HEK293 (cell line): ENCODE results near the gene MESD.

Experiments
- CTCF ChIA-PET: fragments of 350-600 bp; formaldehyde crosslinking; extraction: SDS; loops from one replicate; lab custom pipeline; 2021; ENCODE audit warnings: antibody characterized with exemption; lab: Yijun Ruan, JAX
- POLR2A ChIA-PET: fragments of 300-600 bp; formaldehyde crosslinking; extraction: SDS; loops from one replicate; lab custom pipeline; 2020; ENCODE audit warnings: antibody characterized with exemption, inconsistent platforms; lab: Yijun Ruan, JAX
- H3K27ac ChIP-seq: fragments of 200-500 bp; sonication (Bioruptor generic); 2 replicates; pipeline ENCODE4 v1.5.1; 2014; ENCODE audit warnings: low read depth, low read length, control low read depth, inconsistent platforms; ENCODE audit errors: extremely low read depth
- H3K36me3 ChIP-seq, 2 experiments: fragments of 200-500 bp in 1 of 2; sonication (Bioruptor generic) in 1 of 2; 1 replicate in 1 of 2; 2 replicates in 1 of 2; pipeline ENCODE4 v1.5.1; 2014 to 2017; ENCODE audit warnings: inconsistent platforms in 2 of 2, low read length in 2 of 2; ENCODE audit not compliant: control insufficient read depth in 2 of 2, insufficient read depth in 1 of 2
- H3K4me1 ChIP-seq: fragments of 200-500 bp; sonication (Bioruptor generic); 2 replicates; pipeline ENCODE4 v1.5.1; 2014; ENCODE audit warnings: mild to moderate bottlenecking, low read length, inconsistent platforms; ENCODE audit not compliant: control insufficient read depth, insufficient read depth
- H3K4me3 ChIP-seq: 2 replicates; pipeline ENCODE4 v1.5.1; 2011; ENCODE audit warnings: low read depth, mild to moderate bottlenecking, control low read depth, low read length, moderate library complexity
- H3K9me3 ChIP-seq: fragments of 200-500 bp; sonication (Bioruptor generic); 2 replicates; pipeline ENCODE4 v1.5.1; 2014; ENCODE audit warnings: low read depth, low read length, inconsistent platforms; ENCODE audit not compliant: control insufficient read depth, insufficient read depth
- BCL11A ChIP-seq: fragments of 450-650 bp; formaldehyde crosslinking; IDR thresholded peaks from 2 replicates; pipeline ENCODE4 v1.5.1; 2016; ENCODE audit warnings: low read depth, missing biosample characterization, missing genetic modification characterization
- BCL11B ChIP-seq: fragments of 450-650 bp; formaldehyde crosslinking; IDR thresholded peaks from 2 replicates; pipeline ENCODE4 v1.5.1; 2016; ENCODE audit warnings: low read depth, missing biosample characterization, missing genetic modification characterization
- EGR2 ChIP-seq: fragments of 450-650 bp; formaldehyde crosslinking; IDR thresholded peaks from 2 replicates; pipeline ENCODE4 v1.5.1; 2016; ENCODE audit warnings: low read depth, missing biosample characterization, missing genetic modification characterization
- GLI4 ChIP-seq: fragments of 450-650 bp; formaldehyde crosslinking; IDR thresholded peaks from 2 replicates; pipeline ENCODE4 v1.5.1; 2016; ENCODE audit warnings: missing biosample characterization, missing genetic modification characterization
- KLF10 ChIP-seq: fragments of 450-650 bp; IDR thresholded peaks from 2 replicates; pipeline ENCODE4 v1.5.1; 2018; ENCODE audit warnings: missing biosample characterization, mild to moderate bottlenecking, missing genetic modification characterization
- PRDM1 ChIP-seq: fragments of 450-650 bp; formaldehyde crosslinking; IDR thresholded peaks from 2 replicates; pipeline ENCODE4; 2016; ENCODE audit warnings: missing biosample characterization, missing genetic modification characterization
- ZBTB20 ChIP-seq: fragments of 450-650 bp; formaldehyde crosslinking; IDR thresholded peaks from 2 replicates; pipeline ENCODE4 v1.5.1; 2016; ENCODE audit warnings: missing biosample characterization, missing genetic modification characterization
- ZBTB48 ChIP-seq: fragments of 450-650 bp; formaldehyde crosslinking; IDR thresholded peaks from 2 replicates; pipeline ENCODE4 v1.5.1; 2016; ENCODE audit warnings: missing biosample characterization, missing genetic modification characterization
- ZFHX2 ChIP-seq: fragments of 450-650 bp; formaldehyde crosslinking; conservative IDR thresholded peaks from 2 replicates; pipeline ENCODE4 v1.5.1; 2016; ENCODE audit warnings: missing biosample characterization, missing genetic modification characterization
- ZNF112 ChIP-seq: fragments of 450-650 bp; formaldehyde crosslinking; IDR thresholded peaks from 2 replicates; pipeline ENCODE4 v1.5.0; 2017; ENCODE audit warnings: missing biosample characterization, missing genetic modification characterization
- ZNF169 ChIP-seq: fragments of 450-650 bp; formaldehyde crosslinking; IDR thresholded peaks from 2 replicates; pipeline ENCODE4 v1.5.1; 2016; ENCODE audit warnings: missing biosample characterization, missing genetic modification characterization
- ZNF335 ChIP-seq: fragments of 450-650 bp; formaldehyde crosslinking; conservative IDR thresholded peaks from 2 replicates; pipeline ENCODE4 v1.5.1; 2016; ENCODE audit warnings: missing biosample characterization, missing genetic modification characterization
- ZNF350 ChIP-seq: fragments of 450-650 bp; formaldehyde crosslinking; IDR thresholded peaks from 2 replicates; pipeline ENCODE4 v1.5.0; 2017; ENCODE audit warnings: missing biosample characterization, mild to moderate bottlenecking, missing genetic modification characterization
- ZNF366 ChIP-seq: fragments of 450-650 bp; formaldehyde crosslinking; conservative IDR thresholded peaks from 2 replicates; pipeline ENCODE4 v1.5.1; 2016; ENCODE audit warnings: missing biosample characterization, missing genetic modification characterization
- ZNF514 ChIP-seq: fragments of 450-650 bp; formaldehyde crosslinking; IDR thresholded peaks from 2 replicates; pipeline ENCODE4 v1.5.1; 2016; ENCODE audit warnings: missing biosample characterization, missing genetic modification characterization
- ZNF530 ChIP-seq: fragments of 450-650 bp; formaldehyde crosslinking; IDR thresholded peaks from 2 replicates; pipeline ENCODE4 v1.5.1; 2016; ENCODE audit warnings: low read depth, missing biosample characterization, missing genetic modification characterization
- ZNF549 ChIP-seq: fragments of 450-650 bp; IDR thresholded peaks from 2 replicates; pipeline ENCODE4 v1.5.1; 2018; ENCODE audit warnings: missing biosample characterization, missing genetic modification characterization, mild to moderate bottlenecking, inconsistent platforms, moderate library complexity
- ZNF561 ChIP-seq: fragments of 450-650 bp; IDR thresholded peaks from 2 replicates; pipeline ENCODE4 v1.5.1; 2018; ENCODE audit warnings: missing biosample characterization, missing genetic modification characterization, borderline replicate concordance
- ZNF707 ChIP-seq: fragments of 450-650 bp; formaldehyde crosslinking; IDR thresholded peaks from 2 replicates; pipeline ENCODE4 v1.5.1; 2016; ENCODE audit warnings: missing biosample characterization, missing genetic modification characterization
- ZNF791 ChIP-seq: fragments of 450-650 bp; formaldehyde crosslinking; IDR thresholded peaks from 2 replicates; pipeline ENCODE4 v1.5.1; 2016; ENCODE audit warnings: missing biosample characterization, missing genetic modification characterization
- ZSCAN23 ChIP-seq: fragments of 450-650 bp; formaldehyde crosslinking; IDR thresholded peaks from 2 replicates; pipeline ENCODE4 v1.5.1; 2016; ENCODE audit warnings: missing biosample characterization, missing genetic modification characterization
- TF ChIP-seq, protein P1 (sequence below): fragments of 450-650 bp; formaldehyde crosslinking; IDR thresholded peaks from 2 replicates; pipeline ENCODE4 v1.5.1; 2016; ENCODE audit warnings: missing biosample characterization, missing genetic modification characterization
- TF ChIP-seq, protein P2 (sequence below): fragments of 450-650 bp; formaldehyde crosslinking; IDR thresholded peaks from 2 replicates; pipeline ENCODE4 v1.5.1; 2016; ENCODE audit warnings: missing biosample characterization, missing genetic modification characterization
- TF ChIP-seq, protein P3 (sequence below): fragments of 450-650 bp; formaldehyde crosslinking; IDR thresholded peaks from 2 replicates; pipeline ENCODE4 v1.5.1; 2017; ENCODE audit warnings: missing biosample characterization, mild to moderate bottlenecking, missing genetic modification characterization, moderate library complexity
- TF ChIP-seq, protein P4 (sequence below): fragments of 450-650 bp; formaldehyde crosslinking; IDR thresholded peaks from 2 replicates; pipeline ENCODE4 v1.5.1; 2016; ENCODE audit warnings: missing biosample characterization, missing genetic modification characterization, borderline replicate concordance

The MESD gene

DNA sequence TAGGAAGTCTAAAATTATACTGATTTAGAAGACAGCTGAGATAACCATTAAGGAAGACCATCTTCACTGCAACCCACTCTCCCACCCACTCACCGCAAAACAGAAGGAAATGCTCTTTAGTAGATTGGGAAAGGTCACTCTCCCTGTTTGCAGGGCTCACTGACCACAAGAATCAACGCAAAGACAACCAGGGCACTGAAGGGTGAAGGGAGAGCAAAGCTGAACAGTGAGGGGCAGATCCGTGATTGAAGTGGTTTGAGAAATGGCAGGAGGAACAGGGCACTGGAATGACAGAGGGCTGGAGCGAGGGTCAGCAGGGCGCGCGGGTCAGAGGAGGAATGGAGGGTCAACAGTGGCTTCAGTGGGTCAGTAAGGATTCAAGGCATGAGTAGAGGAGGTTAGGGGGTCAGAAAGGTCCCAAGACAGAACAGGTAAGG is 520 bp downstream of the MESD start:
- H3K9me3 ChIP-seq: no peaks in the 10 kb centered on the region
- ChIA-PET POLR2A (interaction anchor here (1.6 to 2.0 kb wide), 2 partner anchors 11 to 12 kb away, joined by 4 to 6 read pairs; partner anchors contain the start of gene TLNRD1), CTCF (interaction anchor here (2.5 kb wide), 1 partner anchor 277 kb away, joined by 13 read pairs; no protein-coding TSS in a partner anchor)
- H3K36me3 ChIP-seq: peaks cover 0 to 4% of the 10 kb centered on the region in 2 experiments; a peak in 1 of 3 replicates
- H3K4me3 ChIP-seq: peak overlapping the region; percentile 95
- TF ChIP-seq, protein P1, sequence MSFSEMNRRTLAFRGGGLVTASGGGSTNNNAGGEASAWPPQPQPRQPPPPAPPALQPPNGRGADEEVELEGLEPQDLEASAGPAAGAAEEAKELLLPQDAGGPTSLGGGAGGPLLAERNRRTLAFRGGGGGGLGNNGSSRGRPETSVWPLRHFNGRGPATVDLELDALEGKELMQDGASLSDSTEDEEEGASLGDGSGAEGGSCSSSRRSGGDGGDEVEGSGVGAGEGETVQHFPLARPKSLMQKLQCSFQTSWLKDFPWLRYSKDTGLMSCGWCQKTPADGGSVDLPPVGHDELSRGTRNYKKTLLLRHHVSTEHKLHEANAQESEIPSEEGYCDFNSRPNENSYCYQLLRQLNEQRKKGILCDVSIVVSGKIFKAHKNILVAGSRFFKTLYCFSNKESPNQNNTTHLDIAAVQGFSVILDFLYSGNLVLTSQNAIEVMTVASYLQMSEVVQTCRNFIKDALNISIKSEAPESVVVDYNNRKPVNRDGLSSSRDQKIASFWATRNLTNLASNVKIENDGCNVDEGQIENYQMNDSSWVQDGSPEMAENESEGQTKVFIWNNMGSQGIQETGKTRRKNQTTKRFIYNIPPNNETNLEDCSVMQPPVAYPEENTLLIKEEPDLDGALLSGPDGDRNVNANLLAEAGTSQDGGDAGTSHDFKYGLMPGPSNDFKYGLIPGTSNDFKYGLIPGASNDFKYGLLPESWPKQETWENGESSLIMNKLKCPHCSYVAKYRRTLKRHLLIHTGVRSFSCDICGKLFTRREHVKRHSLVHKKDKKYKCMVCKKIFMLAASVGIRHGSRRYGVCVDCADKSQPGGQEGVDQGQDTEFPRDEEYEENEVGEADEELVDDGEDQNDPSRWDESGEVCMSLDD (tag by site-specific recombination): no peak
- TF ChIP-seq EGR2 (tag by site-specific recombination) (peak; percentile 21; the same call in 1 of the 2 replicates), ZBTB48 (tag by site-specific recombination) (peak; percentile 84), PRDM1 (tag by site-specific recombination) (peak; percentile 86), ZNF366 (tag by site-specific recombination) (0 out of 2 replicates have a peak, but pooled peaks have one; percentile 47), ZNF350 (tag by site-specific recombination) (no peak), ZNF530 (tag by site-specific recombination) (no peak), ZFHX2 (tag by site-specific recombination) (peak; percentile 69), ZNF561 (tag by site-specific recombination) (no peak), GLI4 (tag by site-specific recombination) (no peak), BCL11A (peak; percentile 63; the same call in 1 of the 2 replicates), ZBTB20 (tag by site-specific recombination) (peak; percentile 35; the same call in 1 of the 2 replicates), ZSCAN23 (tag by site-specific recombination) (no peak), ZNF707 (tag by site-specific recombination) (no peak), ZNF791 (0 out of 2 replicates have a peak, but pooled peaks have one; percentile 35), ZNF112 (tag by site-specific recombination) (no peak), ZNF549 (tag by site-specific recombination) (no peak), ZNF169 (tag by site-specific recombination) (no peak), ZNF335 (tag by site-specific recombination) (no peak), BCL11B (peak; percentile 90), ZNF514 (tag by site-specific recombination) (no peak), KLF10 (tag by site-specific recombination) (no peak)
- TF ChIP-seq, protein P2, sequence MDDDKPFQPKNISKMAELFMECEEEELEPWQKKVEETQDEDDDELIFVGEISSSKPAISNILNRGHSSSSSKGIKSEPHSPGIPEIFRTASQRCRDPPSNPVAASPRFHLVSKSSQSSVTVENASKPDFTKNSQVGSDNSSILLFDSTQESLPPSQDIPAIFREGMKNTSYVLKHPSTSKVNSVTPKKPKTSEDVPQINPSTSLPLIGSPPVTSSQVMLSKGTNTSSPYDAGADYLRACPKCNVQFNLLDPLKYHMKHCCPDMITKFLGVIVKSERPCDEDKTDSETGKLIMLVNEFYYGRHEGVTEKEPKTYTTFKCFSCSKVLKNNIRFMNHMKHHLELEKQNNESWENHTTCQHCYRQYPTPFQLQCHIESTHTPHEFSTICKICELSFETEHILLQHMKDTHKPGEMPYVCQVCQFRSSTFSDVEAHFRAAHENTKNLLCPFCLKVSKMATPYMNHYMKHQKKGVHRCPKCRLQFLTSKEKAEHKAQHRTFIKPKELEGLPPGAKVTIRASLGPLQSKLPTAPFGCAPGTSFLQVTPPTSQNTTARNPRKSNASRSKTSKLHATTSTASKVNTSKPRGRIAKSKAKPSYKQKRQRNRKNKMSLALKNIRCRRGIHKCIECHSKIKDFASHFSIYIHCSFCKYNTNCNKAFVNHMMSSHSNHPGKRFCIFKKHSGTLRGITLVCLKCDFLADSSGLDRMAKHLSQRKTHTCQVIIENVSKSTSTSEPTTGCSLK (tag by site-specific recombination): 0 out of 2 replicates have a peak, but pooled peaks have one; percentile 47
- TF ChIP-seq, protein P3, sequence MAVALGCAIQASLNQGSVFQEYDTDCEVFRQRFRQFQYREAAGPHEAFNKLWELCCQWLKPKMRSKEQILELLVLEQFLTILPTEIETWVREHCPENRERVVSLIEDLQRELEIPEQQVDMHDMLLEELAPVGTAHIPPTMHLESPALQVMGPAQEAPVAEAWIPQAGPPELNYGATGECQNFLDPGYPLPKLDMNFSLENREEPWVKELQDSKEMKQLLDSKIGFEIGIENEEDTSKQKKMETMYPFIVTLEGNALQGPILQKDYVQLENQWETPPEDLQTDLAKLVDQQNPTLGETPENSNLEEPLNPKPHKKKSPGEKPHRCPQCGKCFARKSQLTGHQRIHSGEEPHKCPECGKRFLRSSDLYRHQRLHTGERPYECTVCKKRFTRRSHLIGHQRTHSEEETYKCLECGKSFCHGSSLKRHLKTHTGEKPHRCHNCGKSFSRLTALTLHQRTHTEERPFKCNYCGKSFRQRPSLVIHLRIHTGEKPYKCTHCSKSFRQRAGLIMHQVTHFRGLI (tag by site-specific recombination): no peak
- TF ChIP-seq, protein P4, sequence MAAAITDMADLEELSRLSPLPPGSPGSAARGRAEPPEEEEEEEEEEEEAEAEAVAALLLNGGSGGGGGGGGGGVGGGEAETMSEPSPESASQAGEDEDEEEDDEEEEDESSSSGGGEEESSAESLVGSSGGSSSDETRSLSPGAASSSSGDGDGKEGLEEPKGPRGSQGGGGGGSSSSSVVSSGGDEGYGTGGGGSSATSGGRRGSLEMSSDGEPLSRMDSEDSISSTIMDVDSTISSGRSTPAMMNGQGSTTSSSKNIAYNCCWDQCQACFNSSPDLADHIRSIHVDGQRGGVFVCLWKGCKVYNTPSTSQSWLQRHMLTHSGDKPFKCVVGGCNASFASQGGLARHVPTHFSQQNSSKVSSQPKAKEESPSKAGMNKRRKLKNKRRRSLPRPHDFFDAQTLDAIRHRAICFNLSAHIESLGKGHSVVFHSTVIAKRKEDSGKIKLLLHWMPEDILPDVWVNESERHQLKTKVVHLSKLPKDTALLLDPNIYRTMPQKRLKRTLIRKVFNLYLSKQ (tag by site-specific recombination): no peak
- H3K4me1 ChIP-seq: peaks cover 13% of the 10 kb centered on the region
- H3K27ac ChIP-seq: peak overlapping the region; percentile 56
